GM10248 (cell line): ENCODE data around the gene SIRPA.

Source experiments
- CTCF ChIA-PET: fragments of 300-600 bp; sonication (Branson Sonifier 250); formaldehyde crosslinking; extraction: SDS; loops from one replicate; lab custom pipeline; 2021; ENCODE audit warnings: antibody characterized with exemption; lab: Yijun Ruan, JAX
- POLR2A ChIA-PET: fragments of 350-650 bp; sonication (Branson Sonifier 250); formaldehyde crosslinking; extraction: SDS; loops from one replicate; lab custom pipeline; 2020; ENCODE audit warnings: antibody characterized with exemption; lab: Yijun Ruan, JAX
- DNase-seq: peaks from one replicate; pipeline ENCODE4 v3.0.0; 2012; ENCODE audit errors: extremely low spot score
- CTCF ChIP-seq: IDR thresholded peaks from 2 replicates; pipeline ENCODE4 v1.5.1; 2012; ENCODE audit warnings: mild to moderate bottlenecking, low read depth; ENCODE audit errors: extremely low read depth, missing control alignments, control extremely low read depth

The SIRPA gene

DNA sequence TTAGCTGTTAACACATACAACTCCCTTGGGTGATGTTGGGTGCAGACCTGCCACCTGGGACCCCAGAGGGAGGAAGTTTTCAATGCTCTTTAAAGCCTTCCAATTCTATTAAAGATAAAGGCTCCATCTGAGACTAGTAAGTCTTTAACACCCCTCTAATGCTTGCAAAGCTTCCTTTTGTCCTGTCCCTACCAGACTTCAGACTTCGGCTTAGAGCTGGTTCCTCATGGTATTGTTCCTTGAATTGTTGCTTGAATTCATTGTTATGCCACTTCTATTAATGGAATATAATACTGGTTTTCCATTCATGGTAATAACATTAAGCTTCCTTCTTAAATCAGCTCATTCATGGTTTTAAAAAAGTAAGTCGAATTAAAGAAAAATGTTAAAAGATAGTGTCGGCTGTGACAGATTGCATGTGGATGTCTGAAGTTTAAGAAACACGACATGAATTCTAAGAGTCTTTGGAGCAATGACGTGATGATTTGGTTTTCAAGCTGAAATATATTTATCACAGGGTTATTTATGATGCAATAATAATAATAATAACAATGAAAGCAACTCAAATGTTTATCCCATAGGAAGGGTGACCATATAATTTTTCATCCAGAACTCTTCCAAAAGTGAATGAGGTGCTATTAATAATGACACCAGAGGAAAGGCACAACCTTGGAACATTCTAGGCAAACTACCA is 76.8 kb downstream of the SIRPA start:
- ChIA-PET CTCF (interaction anchor here (1.0 to 1.8 kb wide), 4 partner anchors 8 to 550 kb away, joined by 3 to 4 read pairs (median 3); no protein-coding TSS in a partner anchor), POLR2A (no interaction called here)
- TF ChIP-seq CTCF, result no peak
- DNase-seq, result no peak

GRCh38 chr20:1973601-1974440 is 78.6 kb downstream of the SIRPA start:
- TF ChIP-seq CTCF, result no peak
- CTCF ChIA-PET, result interaction anchor here (1.0 to 1.1 kb wide), 2 partner anchors 9 kb away, joined by 3 read pairs; no protein-coding TSS in a partner anchor
- DNase-seq, result no peak
- POLR2A ChIA-PET, result no interaction called here

DNA sequence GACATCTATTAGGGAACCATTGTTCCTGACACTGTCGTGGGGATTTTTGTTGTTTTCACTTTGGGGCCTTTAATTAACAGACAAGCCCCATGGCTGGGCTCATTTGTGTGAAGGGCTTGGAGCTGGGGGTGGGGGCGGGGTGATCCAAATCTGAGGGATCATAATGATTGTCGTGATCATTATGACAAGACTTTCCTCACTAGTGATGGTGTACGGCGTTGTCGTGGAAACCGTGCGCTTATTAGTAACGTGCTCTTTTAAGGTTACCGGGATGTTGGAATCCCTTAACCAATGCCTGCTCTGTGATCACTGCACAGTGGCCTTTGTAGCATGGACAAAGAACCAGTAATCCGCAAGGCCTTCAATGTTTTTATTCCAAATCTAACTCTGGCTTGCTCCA is 80.1 kb downstream of the SIRPA start:
- ChIA-PET POLR2A (no interaction called here), CTCF (interaction anchor here (1.6 to 2.3 kb wide), 2 partner anchors 9 to 10 kb away, joined by 5 to 9 read pairs; no protein-coding TSS in a partner anchor)
- TF ChIP-seq CTCF, result no peak

GRCh38 chr20:1979106-1979778 is 84.0 kb downstream of the SIRPA start:
- no peak for DNase-seq
- POLR2A ChIA-PET, result no interaction called here
- CTCF ChIA-PET, result interaction anchor here (1.8 kb wide), 1 partner anchor 28 kb away, joined by 6 read pairs; no protein-coding TSS in a partner anchor
- no peak for TF ChIP-seq CTCF

More for the DNA sequence above, 80.1 kb downstream of the SIRPA start:
- no peak for DNase-seq

DNA sequence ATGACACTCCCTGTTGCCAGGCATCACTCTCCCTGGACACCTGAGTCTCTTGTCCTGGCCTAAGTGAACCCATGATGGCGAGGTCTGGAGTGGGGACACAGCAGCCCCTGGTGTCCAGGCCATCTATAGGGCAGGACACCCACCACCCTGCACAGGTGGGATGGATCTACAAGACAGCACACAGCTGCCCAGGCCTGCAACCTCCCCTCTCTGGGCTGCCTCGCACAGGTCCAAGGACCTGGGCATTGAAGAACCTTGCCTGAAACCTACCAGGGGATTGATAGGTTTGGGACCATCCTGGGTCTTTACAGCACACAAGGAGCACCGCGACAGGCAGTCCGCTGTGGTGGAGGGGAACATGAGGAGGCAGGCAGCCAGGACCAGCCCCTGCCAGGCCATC is 87.5 kb downstream of the SIRPA start:
- TF ChIP-seq CTCF, result no peak
- ChIA-PET POLR2A (no interaction called here), CTCF (interaction anchor here (1.0 to 6.3 kb wide), 2 partner anchors 10 to 18 kb away, joined by 3 to 27 read pairs; no protein-coding TSS in a partner anchor)
- DNase-seq, result no peak

- POLR2A ChIA-PET, result no interaction called here
Measured at GRCh38 chr20:1983301-1983700, 88.1 kb downstream of the SIRPA start.

More at GRCh38 chr20:1983301-1983700, 88.1 kb downstream of the SIRPA start:
- CTCF ChIA-PET, result interaction anchor here (1.0 to 6.3 kb wide), 2 partner anchors 10 to 18 kb away, joined by 3 to 27 read pairs; no protein-coding TSS in a partner anchor
- no peak for TF ChIP-seq CTCF
- DNase-seq, result no peak
